Stimulated activated effector memory CD8-positive, alpha-beta T cell treated with anti-CD3 and anti-CD28 coated beads, Interleukin-12 subunit alpha, Interleukin-12 subunit beta, amount 100 ng/mL, for 72 hours (primary cell): Measurements from ENCODE around the gene GLDN.
A peak's percentile ranks its signal among the peaks of the same experiment; 100 is the strongest.

ENCODE experiments used
- ATAC-seq: fragments of 150-1000 bp; cut with Tn5 transposase; 2 replicates; pipeline ENCODE4 v1.10.0; 2021
- DNase-seq, 2 donors: peaks; one replicate each; pipeline ENCODE4 v3.0.0; 2021 to 2022; ENCODE audit warnings: low spot score in 2 of 2
- H3K27ac Mint-ChIP-seq: one replicate; pipeline ENCODE4 v1.8.0; 2022; ENCODE audit warnings: mild to moderate bottlenecking, mixed read lengths
- H3K36me3 Mint-ChIP-seq: one replicate; pipeline ENCODE4 v1.8.0; 2022; ENCODE audit warnings: mild to moderate bottlenecking, mixed read lengths
- H3K4me1 Mint-ChIP-seq: one replicate; pipeline ENCODE4 v1.8.0; 2022; ENCODE audit warnings: mixed read lengths
- H3K4me3 Mint-ChIP-seq: one replicate; pipeline ENCODE4 v1.8.0; 2022; ENCODE audit warnings: mild to moderate bottlenecking, mixed read lengths
- H3K9me3 Mint-ChIP-seq: one replicate; pipeline ENCODE4 v1.8.0; 2022; ENCODE audit warnings: mixed read lengths

Gene GLDN

GRCh38 chr15:51366071-51366470 lies 24.6 kb downstream of the GLDN start:
- no peaks in the 10 kb centered on the region for H3K9me3 Mint-ChIP-seq
- H3K36me3 Mint-ChIP-seq = no peaks in the 10 kb centered on the region
- no peak for DNase-seq
- H3K4me3 Mint-ChIP-seq = no peak overlapping the region
- no peaks in the 10 kb centered on the region for H3K4me1 Mint-ChIP-seq
- no peak for ATAC-seq
- H3K27ac Mint-ChIP-seq = no peak overlapping the region

GRCh38 chr15:51366920-51367319 lies 25.5 kb downstream of the GLDN start:
- Mint-ChIP-seq H3K36me3 (no peaks in the 10 kb centered on the region), H3K9me3 (no peaks in the 10 kb centered on the region), H3K4me1 (no peaks in the 10 kb centered on the region), H3K27ac (no peak overlapping the region), H3K4me3 (no peak overlapping the region)
- DNase-seq (no peak), ATAC-seq (no peak)

GRCh38 chr15:51367322-51367976 lies 26.0 kb downstream of the GLDN start:
- ATAC-seq (no peak), DNase-seq (no peak)
- no peak overlapping the region for H3K27ac Mint-ChIP-seq
- no peak overlapping the region for H3K4me3 Mint-ChIP-seq
- no peaks in the 10 kb centered on the region for H3K36me3 Mint-ChIP-seq
- no peaks in the 10 kb centered on the region for H3K9me3 Mint-ChIP-seq
- no peaks in the 10 kb centered on the region for H3K4me1 Mint-ChIP-seq

- H3K4me1 Mint-ChIP-seq = no peaks in the 10 kb centered on the region
- no peak for DNase-seq
- ATAC-seq = no peak
- no peak overlapping the region for H3K27ac Mint-ChIP-seq
- H3K9me3 Mint-ChIP-seq = no peaks in the 10 kb centered on the region
- no peak overlapping the region for H3K4me3 Mint-ChIP-seq
- H3K36me3 Mint-ChIP-seq = no peaks in the 10 kb centered on the region
Measured at GRCh38 chr15:51368307-51368706, 26.9 kb downstream of the GLDN start.

- DNase-seq = no peak
- no peak for ATAC-seq
- Mint-ChIP-seq H3K4me3 (no peak overlapping the region), H3K27ac (no peak overlapping the region), H3K36me3 (no peaks in the 10 kb centered on the region), H3K9me3 (no peaks in the 10 kb centered on the region), H3K4me1 (no peaks in the 10 kb centered on the region)
Measured at GRCh38 chr15:51368751-51369450, 27.4 kb downstream of the GLDN start.

- Mint-ChIP-seq H3K36me3 (no peaks in the 10 kb centered on the region), H3K4me1 (no peaks in the 10 kb centered on the region), H3K9me3 (no peaks in the 10 kb centered on the region), H3K27ac (no peak overlapping the region), H3K4me3 (no peak overlapping the region)
- DNase-seq = no peak
- no peak for ATAC-seq
Measured at GRCh38 chr15:51369451-51369761, 28.0 kb downstream of the GLDN start.

GRCh38 chr15:51371266-51371665 lies 29.8 kb downstream of the GLDN start:
- no peak overlapping the region for H3K4me3 Mint-ChIP-seq

GRCh38 chr15:51374131-51374530 lies 32.7 kb downstream of the GLDN start:
- Mint-ChIP-seq H3K36me3 (no peaks in the 10 kb centered on the region), H3K4me1 (no peaks in the 10 kb centered on the region), H3K27ac (no peak overlapping the region), H3K9me3 (no peaks in the 10 kb centered on the region), H3K4me3 (no peak overlapping the region)
- DNase-seq (no peak), ATAC-seq (no peak)

More at GRCh38 chr15:51371266-51371665, 29.8 kb downstream of the GLDN start:
- Mint-ChIP-seq H3K9me3 (no peaks in the 10 kb centered on the region), H3K4me1 (no peaks in the 10 kb centered on the region), H3K27ac (no peak overlapping the region), H3K36me3 (no peaks in the 10 kb centered on the region)
- ATAC-seq = no peak
- DNase-seq = no peak

GRCh38 chr15:51375966-51376640 lies 34.6 kb downstream of the GLDN start:
- no peak for DNase-seq
- no peaks in the 10 kb centered on the region for H3K36me3 Mint-ChIP-seq
- H3K4me1 Mint-ChIP-seq = no peaks in the 10 kb centered on the region
- no peak for ATAC-seq
- no peak overlapping the region for H3K4me3 Mint-ChIP-seq
- no peak overlapping the region for H3K27ac Mint-ChIP-seq
- no peaks in the 10 kb centered on the region for H3K9me3 Mint-ChIP-seq

GRCh38 chr15:51377038-51377786 lies 35.8 kb downstream of the GLDN start:
- Mint-ChIP-seq H3K36me3 (no peaks in the 10 kb centered on the region), H3K4me1 (no peaks in the 10 kb centered on the region), H3K9me3 (no peaks in the 10 kb centered on the region), H3K27ac (no peak overlapping the region), H3K4me3 (no peak overlapping the region)
- ATAC-seq = no peak
- no peak for DNase-seq

GRCh38 chr15:51378406-51378805 lies 37.0 kb downstream of the GLDN start:
- Mint-ChIP-seq H3K9me3 (no peaks in the 10 kb centered on the region), H3K4me3 (no peak overlapping the region), H3K27ac (no peak overlapping the region), H3K4me1 (no peaks in the 10 kb centered on the region), H3K36me3 (no peaks in the 10 kb centered on the region)
- ATAC-seq (no peak), DNase-seq (no peak)

- Mint-ChIP-seq H3K4me3 (no peak overlapping the region), H3K4me1 (no peaks in the 10 kb centered on the region), H3K27ac (no peak overlapping the region), H3K36me3 (no peaks in the 10 kb centered on the region), H3K9me3 (no peaks in the 10 kb centered on the region)
- no peak for ATAC-seq
- no peak for DNase-seq
Measured at GRCh38 chr15:51379390-51379789, 37.9 kb downstream of the GLDN start.

- H3K36me3 Mint-ChIP-seq = no peaks in the 10 kb centered on the region
- H3K9me3 Mint-ChIP-seq = no peaks in the 10 kb centered on the region
- ATAC-seq = peak; percentile 66
- H3K4me3 Mint-ChIP-seq = no peak overlapping the region
- H3K27ac Mint-ChIP-seq = no peak overlapping the region
- peak in 1 of 2 donors; percentile 54 for DNase-seq
- H3K4me1 Mint-ChIP-seq = no peaks in the 10 kb centered on the region
Measured at GRCh38 chr15:51380999-51381806, 39.7 kb downstream of the GLDN start.

GRCh38 chr15:51382787-51383186 lies 41.3 kb downstream of the GLDN start:
- H3K9me3 Mint-ChIP-seq = no peaks in the 10 kb centered on the region
- DNase-seq (no peak), ATAC-seq (no peak)
- H3K36me3 Mint-ChIP-seq = no peaks in the 10 kb centered on the region
- H3K4me3 Mint-ChIP-seq = no peak overlapping the region
- H3K4me1 Mint-ChIP-seq = no peaks in the 10 kb centered on the region
- H3K27ac Mint-ChIP-seq = no peak overlapping the region

- H3K9me3 Mint-ChIP-seq = no peaks in the 10 kb centered on the region
- H3K27ac Mint-ChIP-seq = no peak overlapping the region
- DNase-seq (no peak), ATAC-seq (no peak)
- no peaks in the 10 kb centered on the region for H3K4me1 Mint-ChIP-seq
- no peak overlapping the region for H3K4me3 Mint-ChIP-seq
- no peaks in the 10 kb centered on the region for H3K36me3 Mint-ChIP-seq
Measured at GRCh38 chr15:51386029-51386428, 44.6 kb downstream of the GLDN start.
